Mesendoderm (in vitro differentiated cells): ENCODE measurements around the gene POLRMT.

ENCODE experiments used
- DNase-seq: peaks from one replicate; pipeline ENCODE4 v3.0.0; 2013
- H2AK5ac ChIP-seq: 2 replicates; pipeline ENCODE4 v1.6.1; 2013; ENCODE audit warnings: low read length, inconsistent platforms
- H2BK120ac ChIP-seq: 2 replicates; pipeline ENCODE4 v1.6.1; 2013; ENCODE audit warnings: low read depth, mild to moderate bottlenecking, low read length, moderate library complexity, mixed read lengths
- H2BK15ac ChIP-seq: replicated peaks from 2 replicates; pipeline ENCODE4 v1.6.1; 2013; ENCODE audit warnings: low read depth, mild to moderate bottlenecking, moderate library complexity
- H2BK5ac ChIP-seq: 2 replicates; pipeline ENCODE4 v1.6.1; 2013; ENCODE audit warnings: low read length, inconsistent platforms
- H3K18ac ChIP-seq: 2 replicates; pipeline ENCODE4 v1.6.1; 2013; ENCODE audit warnings: mild to moderate bottlenecking, low read length, mixed read lengths
- H3K23ac ChIP-seq: one replicate; pipeline ENCODE4 v1.6.1; 2013; ENCODE audit warnings: low read length
- H3K27ac ChIP-seq: 2 replicates; pipeline ENCODE4 v1.5.1; 2013; ENCODE audit warnings: low read depth, mild to moderate bottlenecking, inconsistent platforms, low read length, moderate library complexity
- H3K27me3 ChIP-seq: 2 replicates; pipeline ENCODE4 v1.6.1; 2013; ENCODE audit warnings: low read length, control low read depth, mild to moderate bottlenecking, inconsistent platforms; ENCODE audit not compliant: insufficient read depth, poor library complexity
- H3K36me3 ChIP-seq: 2 replicates; pipeline ENCODE4 v1.6.1; 2013; ENCODE audit warnings: low read length, inconsistent platforms; ENCODE audit not compliant: control insufficient read depth, insufficient read depth
- H3K4ac ChIP-seq: one replicate; pipeline ENCODE4 v1.6.1; 2013; ENCODE audit warnings: low read depth, mild to moderate bottlenecking, low read length, moderate library complexity
- H3K4me1 ChIP-seq: 2 replicates; pipeline ENCODE4 v1.6.1; 2013; ENCODE audit warnings: low read depth, low read length, inconsistent platforms; ENCODE audit not compliant: control insufficient read depth
- H3K4me2 ChIP-seq: 2 replicates; pipeline ENCODE4 v1.6.1; 2013; ENCODE audit warnings: low read length
- H3K4me3 ChIP-seq: 2 replicates; pipeline ENCODE4 v1.5.1; 2013; ENCODE audit warnings: mild to moderate bottlenecking, low read length
- H3K56ac ChIP-seq: one replicate; pipeline ENCODE4 v1.6.1; 2013; ENCODE audit warnings: low read length
- H3K79me1 ChIP-seq: 2 replicates; pipeline ENCODE4 v1.6.1; 2013; ENCODE audit warnings: low read length, inconsistent platforms
- H3K79me2 ChIP-seq: 2 replicates; pipeline ENCODE4 v1.6.1; 2013; ENCODE audit warnings: mild to moderate bottlenecking, low read length; ENCODE audit not compliant: control insufficient read depth, insufficient read depth
- H3K9ac ChIP-seq: 2 replicates; pipeline ENCODE4 v1.6.1; 2013; ENCODE audit warnings: low read length, inconsistent platforms
- H4K5ac ChIP-seq: one replicate; pipeline ENCODE4 v1.6.1; 2013; ENCODE audit warnings: low read length
- H4K8ac ChIP-seq: one replicate; pipeline ENCODE4 v1.6.1; 2013; ENCODE audit warnings: low read depth, mild to moderate bottlenecking, control low read depth, low read length, moderate library complexity
- WGBS: extraction: QIAGEN DNeasy Blood & Tissue Kit; methylation state at CpG from one replicate; pipeline ENCODE4 v1.1.7; 2013; ENCODE audit warnings: low lambda C conversion rate, missing lambda C conversion rate; ENCODE audit not compliant: insufficient coverage; ENCODE audit errors: extremely low coverage; 5-methylcytosine and 5-hydroxymethylcytosine counted together

Gene POLRMT

DNA sequence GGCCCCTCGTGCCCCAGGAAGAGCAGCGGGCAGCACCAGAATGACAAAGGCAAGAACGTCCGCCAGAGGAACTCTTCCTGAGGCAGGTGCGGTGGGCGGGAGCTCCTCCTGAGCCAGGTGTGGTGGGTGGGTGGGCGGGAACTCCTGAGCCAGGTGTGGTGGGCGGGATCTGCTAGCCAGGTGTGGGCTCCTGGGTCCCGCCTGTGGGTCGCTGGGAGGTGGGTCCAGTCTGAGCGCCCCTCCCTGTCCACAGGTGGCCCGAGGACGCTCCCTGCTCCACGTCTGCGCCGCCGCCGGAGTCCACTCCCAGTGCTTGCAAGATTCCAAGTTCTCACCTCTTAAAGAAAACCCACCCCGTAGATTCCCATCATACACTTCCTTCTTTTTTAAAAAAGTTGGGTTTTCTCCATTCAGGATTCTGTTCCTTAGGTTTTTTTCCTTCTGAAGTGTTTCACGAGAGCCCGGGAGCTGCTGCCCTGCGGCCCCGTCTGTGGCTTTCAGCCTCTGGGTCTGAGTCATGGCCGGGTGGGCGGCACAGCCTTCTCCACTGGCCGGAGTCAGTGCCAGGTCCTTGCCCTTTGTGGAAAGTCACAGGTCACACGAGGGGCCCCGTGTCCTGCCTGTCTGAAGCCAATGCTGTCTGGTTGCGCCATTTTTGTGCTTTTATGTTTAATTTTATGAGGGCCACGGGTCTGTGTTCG is 50.7 kb downstream of the POLRMT start:
- no CpG with 5 or more reads among the region's 31 CpGs for WGBS

DNA sequence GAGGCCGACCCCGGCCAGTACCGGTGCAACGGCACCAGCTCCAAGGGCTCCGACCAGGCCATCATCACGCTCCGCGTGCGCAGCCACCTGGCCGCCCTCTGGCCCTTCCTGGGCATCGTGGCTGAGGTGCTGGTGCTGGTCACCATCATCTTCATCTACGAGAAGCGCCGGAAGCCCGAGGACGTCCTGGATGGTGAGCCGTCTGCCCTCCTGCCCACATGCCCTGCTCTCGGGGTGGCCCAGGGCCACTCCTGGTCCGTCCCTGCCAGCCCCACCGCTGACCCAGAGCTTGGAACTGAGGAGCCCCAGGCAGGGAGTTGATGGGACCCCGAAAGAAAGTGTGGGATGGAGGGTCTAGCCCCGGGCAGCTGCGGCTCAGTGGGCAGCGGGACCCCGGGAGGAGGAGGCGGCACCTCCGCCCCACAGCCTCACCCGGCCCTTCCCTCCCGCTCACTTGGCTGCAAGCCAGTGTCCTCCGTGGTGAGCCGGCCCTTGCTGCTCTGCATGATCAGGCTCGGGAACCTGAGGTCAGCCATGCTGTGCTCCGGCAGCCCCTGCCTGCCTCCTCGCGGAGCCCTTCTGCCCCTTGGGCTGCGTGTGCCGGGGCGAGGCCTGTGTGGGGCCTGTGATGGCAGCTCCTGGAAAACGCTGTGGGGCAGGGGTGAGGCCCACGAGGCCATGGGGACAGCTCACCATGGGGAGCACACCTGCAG is 51.8 kb downstream of the POLRMT start:
- Histone ChIP-seq H3K27me3 (no peaks in the 10 kb centered on the region), H3K79me2 (peaks cover 34% of the 10 kb centered on the region), H3K4ac (no peak overlapping the region), H2BK120ac (no peak overlapping the region), H3K56ac (no peak overlapping the region), H3K9ac (no peak overlapping the region), H3K4me3 (no peak overlapping the region), H2AK5ac (no peak overlapping the region), H3K4me2 (no peak overlapping the region), H4K5ac (no peak overlapping the region), H3K27ac (no peak overlapping the region), H3K23ac (no peak overlapping the region), H3K79me1 (peaks cover 7% of the 10 kb centered on the region), H3K18ac (no peak overlapping the region), H4K8ac (no peak overlapping the region), H2BK15ac (no peak overlapping the region), H3K36me3 (no peaks in the 10 kb centered on the region), H3K4me1 (no peaks in the 10 kb centered on the region), H2BK5ac (no peak overlapping the region)
- no CpG with 5 or more reads among the region's 40 CpGs for WGBS
- no peak for DNase-seq

More for the DNA sequence above, 50.7 kb downstream of the POLRMT start:
- Histone ChIP-seq H3K4me2 (no peak overlapping the region), H2BK120ac (no peak overlapping the region), H3K23ac (no peak overlapping the region), H3K27ac (no peak overlapping the region), H3K4me3 (no peak overlapping the region), H3K56ac (no peak overlapping the region), H2BK15ac (no peak overlapping the region), H3K4me1 (no peaks in the 10 kb centered on the region), H3K9ac (no peak overlapping the region), H3K4ac (no peak overlapping the region), H3K27me3 (no peaks in the 10 kb centered on the region), H3K36me3 (no peaks in the 10 kb centered on the region), H3K79me2 (peaks cover 23% of the 10 kb centered on the region), H3K79me1 (peaks cover 5% of the 10 kb centered on the region), H3K18ac (no peak overlapping the region), H4K8ac (no peak overlapping the region), H4K5ac (no peak overlapping the region), H2BK5ac (no peak overlapping the region), H2AK5ac (no peak overlapping the region)
- DNase-seq: no peak

DNA sequence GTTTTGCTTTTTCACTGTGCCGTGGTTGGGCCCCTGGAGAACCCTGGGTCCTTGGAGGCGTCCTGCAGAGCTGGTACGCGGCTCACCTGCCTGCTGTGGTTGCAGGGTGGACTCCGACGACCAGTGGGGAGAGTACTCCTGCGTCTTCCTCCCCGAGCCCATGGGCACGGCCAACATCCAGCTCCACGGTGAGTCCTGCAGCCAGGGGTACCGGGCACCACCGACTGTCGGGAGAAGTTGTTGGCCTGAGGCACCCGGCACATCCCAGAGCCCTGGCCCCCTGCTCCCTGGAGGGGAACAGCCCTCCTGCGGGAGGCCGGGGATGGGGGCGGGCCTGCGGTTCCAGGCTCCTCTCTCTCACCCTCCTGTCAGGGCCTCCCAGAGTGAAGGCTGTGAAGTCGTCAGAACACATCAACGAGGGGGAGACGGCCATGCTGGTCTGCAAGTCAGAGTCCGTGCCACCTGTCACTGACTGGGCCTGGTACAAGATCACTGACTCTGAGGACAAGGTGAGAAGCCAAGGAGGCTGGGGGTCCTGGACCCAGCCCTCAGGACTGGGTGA is 53.0 kb downstream of the POLRMT start:
- no CpG with 5 or more reads among the region's 22 CpGs for WGBS
- no peaks in the 10 kb centered on the region for H3K36me3 ChIP-seq

DNA sequence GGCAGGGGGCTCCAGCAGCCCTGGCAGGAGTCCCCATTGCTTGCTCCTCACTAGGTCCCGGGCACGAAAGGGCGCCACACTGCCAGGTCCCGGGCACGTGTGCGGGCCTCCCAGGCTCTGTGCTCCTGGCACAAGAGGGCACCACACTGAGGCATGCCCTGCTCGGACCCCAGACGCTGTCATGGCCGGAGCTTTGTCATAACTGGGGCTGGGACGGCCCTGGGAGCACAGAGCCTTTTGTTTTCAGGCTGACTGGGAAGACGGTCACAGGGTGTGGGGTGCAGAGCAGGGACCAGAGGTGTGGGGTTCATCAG is 53.5 kb downstream of the POLRMT start:
- H3K56ac ChIP-seq: no peak overlapping the region
- peaks cover 5% of the 10 kb centered on the region for H3K4me1 ChIP-seq
- no peak overlapping the region for H2BK120ac ChIP-seq
- no peak overlapping the region for H2BK15ac ChIP-seq
- no CpG with 5 or more reads among the region's 11 CpGs for WGBS
- DNase-seq: no peak
- H3K27me3 ChIP-seq: no peaks in the 10 kb centered on the region
- H4K5ac ChIP-seq: no peak overlapping the region
- no peak overlapping the region for H4K8ac ChIP-seq
- H3K4me2 ChIP-seq: no peak overlapping the region
- no peak overlapping the region for H3K18ac ChIP-seq
- H3K36me3 ChIP-seq: no peaks in the 10 kb centered on the region
- H3K23ac ChIP-seq: no peak overlapping the region
- H2AK5ac ChIP-seq: no peak overlapping the region
- peaks cover 7% of the 10 kb centered on the region for H3K79me1 ChIP-seq
- no peak overlapping the region for H2BK5ac ChIP-seq
- no peak overlapping the region for H3K9ac ChIP-seq
- H3K4me3 ChIP-seq: no peak overlapping the region
- no peak overlapping the region for H3K4ac ChIP-seq
- no peak overlapping the region for H3K27ac ChIP-seq
- peaks cover 49% of the 10 kb centered on the region for H3K79me2 ChIP-seq

More for the DNA sequence above, 53.0 kb downstream of the POLRMT start:
- Histone ChIP-seq H3K4ac (no peak overlapping the region), H3K27me3 (no peaks in the 10 kb centered on the region), H4K5ac (no peak overlapping the region), H2BK15ac (no peak overlapping the region), H3K4me1 (no peaks in the 10 kb centered on the region), H3K9ac (no peak overlapping the region), H3K79me2 (peaks cover 44% of the 10 kb centered on the region), H3K4me3 (no peak overlapping the region), H2BK120ac (no peak overlapping the region), H2AK5ac (no peak overlapping the region), H3K23ac (no peak overlapping the region), H3K56ac (no peak overlapping the region), H2BK5ac (no peak overlapping the region), H3K27ac (no peak overlapping the region), H3K79me1 (peaks cover 7% of the 10 kb centered on the region), H3K18ac (no peak overlapping the region), H4K8ac (no peak overlapping the region), H3K4me2 (no peak overlapping the region)
- no peak for DNase-seq

DNA sequence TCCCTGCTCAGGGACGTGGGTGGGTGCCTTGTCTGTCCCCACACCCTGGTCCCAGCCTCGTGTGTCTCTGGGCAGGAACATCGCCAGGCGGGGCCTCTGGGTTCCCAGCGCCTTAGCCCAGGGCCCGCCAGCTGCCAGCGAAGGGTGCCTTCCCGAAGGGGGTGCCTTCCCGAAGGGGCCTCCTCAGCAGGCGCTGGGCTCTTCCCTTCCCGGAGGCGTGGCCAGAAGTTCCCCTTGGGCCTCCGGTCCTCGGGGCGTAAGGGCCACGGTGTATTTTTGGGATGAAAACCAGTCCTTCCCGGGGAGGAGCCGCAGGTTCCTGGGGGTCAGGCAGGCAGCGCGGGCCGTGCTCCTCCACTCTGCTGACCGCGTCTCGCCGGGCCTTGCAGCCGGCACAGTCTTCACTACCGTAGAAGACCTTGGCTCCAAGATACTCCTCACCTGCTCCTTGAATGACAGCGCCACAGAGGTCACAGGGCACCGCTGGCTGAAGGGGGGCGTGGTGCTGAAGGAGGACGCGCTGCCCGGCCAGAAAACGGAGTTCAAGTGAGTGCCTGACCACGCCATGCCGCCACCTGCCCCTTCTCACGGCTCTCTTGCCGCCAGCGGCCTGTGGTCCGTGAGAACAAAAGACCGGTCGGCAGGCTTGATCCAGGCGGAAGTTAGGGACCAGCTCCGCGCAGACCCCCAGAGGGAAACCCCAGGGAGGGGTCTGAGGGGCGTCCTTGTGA is 54.1 kb downstream of the POLRMT start:
- Histone ChIP-seq H3K27me3 (no peaks in the 10 kb centered on the region), H3K9ac (no peak overlapping the region), H3K56ac (no peak overlapping the region), H3K4me2 (no peak overlapping the region), H3K23ac (no peak overlapping the region), H3K18ac (no peak overlapping the region), H3K79me1 (peaks cover 7% of the 10 kb centered on the region), H2BK15ac (no peak overlapping the region), H4K8ac (no peak overlapping the region), H2BK5ac (no peak overlapping the region), H3K4me3 (no peak overlapping the region), H3K36me3 (no peaks in the 10 kb centered on the region), H3K4me1 (peaks cover 5% of the 10 kb centered on the region), H4K5ac (no peak overlapping the region), H3K79me2 (peaks cover 54% of the 10 kb centered on the region), H2BK120ac (no peak overlapping the region), H3K27ac (no peak overlapping the region), H3K4ac (no peak overlapping the region), H2AK5ac (no peak overlapping the region)
- no CpG with 5 or more reads among the region's 46 CpGs for WGBS
- no peak for DNase-seq
